ENCODE measurements around the gene TTC5.
A peak's percentile ranks its signal among the peaks of the same experiment; 100 is the strongest.
"Not testable (repeated sequence)": the region's sequence is repeated elsewhere in the genome, so short reads cannot be mapped to it uniquely, and the experiment has no call there.

TTC5 gene

DNA sequence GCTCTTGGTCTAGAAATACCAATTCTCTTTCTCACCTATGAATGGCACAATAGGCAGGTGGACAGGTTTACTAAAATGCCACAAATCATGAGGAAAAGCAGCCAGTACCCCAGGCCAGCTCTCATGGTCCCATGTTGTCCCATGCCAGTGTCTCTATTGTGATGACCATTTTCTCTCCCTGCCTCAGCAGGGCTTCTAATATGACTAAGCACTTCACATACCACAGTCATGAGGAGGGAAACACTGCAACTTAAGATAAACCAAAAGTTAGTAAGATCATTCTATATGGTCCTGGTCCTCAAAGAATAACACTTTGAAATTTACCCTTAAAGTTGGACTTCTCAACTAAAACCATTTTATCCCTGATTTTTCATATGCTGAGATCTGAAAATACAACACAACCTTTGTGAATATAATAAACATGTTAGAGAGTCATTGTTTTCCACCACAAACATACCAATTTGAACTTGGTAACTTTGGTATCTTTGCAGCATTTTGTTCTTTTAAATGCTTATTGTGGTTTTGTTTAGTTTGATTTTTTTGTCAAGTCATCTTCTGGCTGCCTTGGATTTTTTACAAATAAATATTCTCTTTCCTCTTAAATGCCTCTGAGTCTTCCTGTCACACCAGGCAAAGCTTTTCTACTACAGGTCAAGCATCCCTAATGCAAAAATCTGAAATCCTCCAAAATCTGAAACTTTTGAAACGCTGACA lies 3.6 kb downstream of the TTC5 start:
- peak in 1 of 5 experiments; percentile 18 for DNase-seq

DNA sequence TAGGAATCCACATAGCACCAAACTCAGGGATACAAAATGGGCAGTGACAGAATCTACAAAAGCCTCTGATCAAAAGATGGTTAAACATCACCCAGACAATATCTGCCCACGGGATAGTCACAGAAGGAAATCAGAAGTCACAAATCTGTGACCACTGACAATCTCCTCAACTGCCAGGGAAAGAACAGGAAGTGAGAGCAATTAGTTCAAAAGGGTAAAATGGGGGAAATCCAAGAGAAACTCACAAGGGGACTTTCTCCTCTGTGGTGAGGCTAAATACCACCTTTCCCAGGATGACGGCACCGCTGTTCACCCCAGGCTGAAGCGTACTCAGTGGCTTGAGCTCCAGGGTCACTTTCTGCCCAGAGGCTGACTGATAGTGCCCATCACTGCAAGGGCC lies 10.7 kb downstream of the TTC5 start:
- DNase-seq, result peak in 1 of 5 experiments; percentile 17

DNA sequence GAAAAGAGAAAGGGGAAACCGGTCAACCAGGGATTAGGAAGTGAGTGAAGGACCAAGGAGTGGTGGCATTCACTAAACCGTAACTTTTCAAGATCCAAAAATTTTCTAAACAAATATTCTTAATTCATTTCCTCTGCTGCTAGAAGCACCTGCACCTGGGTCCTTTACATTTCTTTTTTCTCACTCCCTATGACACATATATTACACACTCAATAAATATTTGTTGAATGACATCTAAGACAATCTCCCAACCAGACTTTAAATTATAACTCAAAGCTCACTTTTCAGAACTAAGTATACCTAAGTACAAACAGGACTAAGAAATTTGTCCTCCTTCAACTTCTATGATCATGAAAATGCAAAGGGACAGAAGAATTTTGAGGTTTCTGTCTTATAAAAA lies 11.1 kb downstream of the TTC5 start:
- no peak for DNase-seq

DNA sequence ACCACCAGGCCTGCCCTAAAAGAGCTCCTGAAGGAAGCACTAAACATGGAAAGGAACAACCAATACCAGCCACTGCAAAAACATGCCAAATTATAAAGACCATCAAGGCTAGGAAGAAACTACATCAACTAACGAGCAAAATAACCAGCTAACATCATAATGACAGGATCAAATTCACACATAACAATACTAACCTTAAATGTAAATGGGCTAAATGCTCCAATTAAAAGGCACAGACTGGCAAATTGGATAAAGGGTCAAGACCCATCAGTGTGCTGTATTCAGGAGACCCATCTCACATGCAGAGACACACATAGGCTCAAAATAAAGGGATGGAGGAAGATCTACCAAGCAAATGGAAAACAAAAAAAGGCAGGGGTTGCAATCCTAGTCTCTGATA lies 23.8 kb downstream of the TTC5 start:
- DNase-seq, result not testable (repeated sequence)

DNA sequence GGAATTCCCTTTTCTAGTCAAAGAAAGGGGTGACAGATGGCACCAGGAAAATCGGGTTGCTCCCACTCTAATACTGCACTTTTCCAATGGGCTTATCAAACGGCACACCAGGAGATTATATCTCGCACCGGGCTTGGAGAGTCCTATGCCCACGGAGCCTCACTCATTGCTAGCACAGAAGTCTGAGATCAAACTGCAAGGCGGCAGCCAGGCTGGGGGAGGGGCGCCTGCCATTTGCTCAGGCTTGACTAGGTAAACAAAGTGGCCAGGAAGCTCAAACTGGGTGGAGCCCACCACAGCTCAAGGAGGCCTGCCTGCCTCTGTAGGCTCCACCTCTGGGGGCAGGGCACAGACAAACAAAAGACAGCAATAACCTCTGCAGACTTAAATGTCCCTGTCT lies 25.5 kb downstream of the TTC5 start:
- DNase-seq, result peak in 1 of 5 experiments; percentile 55

DNA sequence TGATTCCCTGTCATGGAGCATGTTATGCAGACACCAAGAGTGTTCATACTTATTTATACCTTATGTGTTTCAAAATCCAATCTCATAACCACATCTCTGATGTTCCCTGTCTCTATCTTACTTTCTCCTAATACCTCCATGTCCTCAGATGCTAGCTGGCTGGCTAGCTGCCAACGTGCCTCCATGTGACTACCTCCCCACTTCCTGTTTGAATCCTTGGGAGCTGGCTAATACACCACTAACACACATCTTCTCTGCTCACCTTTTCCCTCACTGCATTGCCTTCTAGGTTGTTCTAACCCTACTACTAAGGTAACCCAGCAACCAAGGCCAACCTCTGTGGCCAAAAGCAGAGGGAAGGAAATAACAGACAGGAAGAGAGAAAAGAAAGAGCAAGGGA lies 27.3 kb downstream of the TTC5 start:
- peak in 1 of 5 experiments; percentile 20 for DNase-seq

DNA sequence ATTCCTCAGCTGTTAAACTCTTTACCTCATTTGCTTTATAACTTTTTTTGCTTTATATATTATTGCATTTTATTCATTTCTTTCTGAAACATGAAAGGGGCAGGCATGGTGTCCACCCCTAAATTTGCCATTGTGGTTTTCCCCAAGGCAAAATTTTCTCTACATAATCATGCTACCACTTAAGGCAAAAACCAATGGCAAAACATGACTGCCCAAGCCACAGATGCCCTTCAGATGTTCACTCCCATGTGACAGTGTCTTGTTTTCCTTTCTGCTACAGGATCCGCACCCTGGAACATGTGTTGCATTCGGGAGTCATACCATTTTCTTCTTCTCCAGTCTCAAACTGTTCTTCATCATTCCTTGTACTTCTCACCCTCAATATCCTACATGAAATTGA lies 28.3 kb downstream of the TTC5 start:
- DNase-seq, result no peak

DNA sequence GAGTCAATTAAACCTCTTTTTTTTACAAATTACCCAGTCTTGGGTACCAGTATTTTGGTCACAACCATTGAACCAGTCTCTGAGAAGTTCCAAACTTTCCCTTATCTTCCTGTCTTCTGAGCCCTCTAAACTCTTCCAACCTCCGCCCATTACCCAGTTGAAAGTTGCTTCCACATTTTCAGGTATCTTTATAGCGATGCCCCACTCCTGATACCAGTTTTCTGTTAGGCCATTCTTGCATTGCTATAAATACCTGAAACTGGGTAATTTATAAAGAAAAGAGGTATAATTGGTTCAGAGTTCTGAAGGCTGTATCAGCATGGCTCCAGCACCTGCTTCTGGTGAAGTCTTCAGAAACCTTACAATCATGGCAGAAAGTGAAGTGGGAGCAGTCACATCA lies 31.7 kb downstream of the TTC5 start:
- no peak for DNase-seq

DNA sequence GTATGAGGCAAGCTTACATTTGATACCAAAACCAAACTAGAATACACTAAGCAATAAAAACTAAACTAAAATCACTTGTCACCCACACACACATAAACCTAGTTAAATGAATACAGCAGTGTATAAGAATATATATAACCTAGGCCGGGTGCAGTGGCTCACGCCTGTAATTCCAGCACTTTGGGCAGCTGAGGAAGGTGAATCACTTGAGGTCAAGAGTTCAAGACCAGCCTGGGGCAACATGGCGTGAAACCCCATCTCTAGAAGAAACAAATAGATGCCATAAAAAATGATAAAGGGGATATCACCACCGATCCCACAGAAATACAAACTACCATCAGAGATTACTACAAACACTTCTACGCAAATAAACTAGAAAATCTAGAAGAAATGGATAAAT lies 41.4 kb downstream of the TTC5 start:
- DNase-seq, result not testable (repeated sequence)

DNA sequence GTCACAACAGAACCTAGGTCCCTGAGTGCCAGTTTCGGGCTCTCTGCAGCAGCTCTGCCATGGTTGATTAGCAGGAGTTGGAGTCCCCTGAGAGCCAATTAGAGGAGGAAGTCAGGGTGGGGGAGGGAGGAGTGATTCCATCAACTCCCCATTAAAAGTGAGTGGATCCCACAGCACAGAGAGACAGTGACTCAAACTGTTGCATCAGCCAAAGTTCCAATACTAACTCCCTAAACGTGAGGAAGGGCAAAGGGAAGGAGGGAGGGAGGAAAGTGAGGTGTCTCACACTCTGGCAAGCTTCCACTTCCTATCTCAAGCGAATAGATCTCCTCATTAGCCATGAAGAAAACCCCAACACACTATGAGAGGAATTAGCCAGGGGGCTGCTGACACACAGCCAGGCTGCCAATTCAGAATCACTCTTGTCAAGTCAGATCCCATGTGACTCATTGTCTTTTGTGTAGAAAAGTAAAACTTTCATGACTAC lies 43.1 kb downstream of the TTC5 start:
- no peak for DNase-seq

DNA sequence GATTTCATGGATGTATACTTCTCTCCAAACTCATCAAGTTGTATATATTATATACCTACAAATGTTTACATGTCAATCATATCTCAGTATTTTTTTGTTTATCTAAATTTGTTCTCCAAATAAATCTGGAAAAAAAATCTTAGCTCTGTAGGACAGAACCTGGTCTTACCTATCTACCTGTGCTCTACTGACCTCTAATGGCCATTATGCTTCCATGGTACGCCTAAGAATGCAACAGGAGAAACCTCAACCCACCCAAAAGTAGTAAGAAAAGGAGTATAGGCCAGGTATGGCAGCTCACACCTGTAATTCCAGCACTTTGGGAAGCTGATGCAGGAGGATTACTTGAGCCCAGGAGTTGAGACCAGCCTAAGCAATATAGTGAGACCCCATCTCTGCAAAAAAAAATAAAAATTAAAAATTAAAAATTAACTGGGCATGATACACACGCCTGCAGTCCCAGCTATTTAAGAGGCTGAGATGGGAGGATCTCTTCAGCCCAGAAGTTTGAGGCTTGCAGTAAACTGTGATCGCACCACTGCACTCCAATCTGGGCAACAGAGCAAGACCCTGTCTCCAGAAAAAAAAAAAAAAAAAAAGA lies 58.0 kb downstream of the TTC5 start:
- peak in 1 of 5 experiments; percentile 3 for DNase-seq
